ENCODE measurements around the gene DCUN1D2. TPM values are rescaled to one million over a fixed set of nuclear protein-coding genes. Genes with fewer than 3 reads are reported as not detected.

Gene DCUN1D2
- total RNA-seq, 1 donor from 2014 or later: 29.2 TPM

DNA sequence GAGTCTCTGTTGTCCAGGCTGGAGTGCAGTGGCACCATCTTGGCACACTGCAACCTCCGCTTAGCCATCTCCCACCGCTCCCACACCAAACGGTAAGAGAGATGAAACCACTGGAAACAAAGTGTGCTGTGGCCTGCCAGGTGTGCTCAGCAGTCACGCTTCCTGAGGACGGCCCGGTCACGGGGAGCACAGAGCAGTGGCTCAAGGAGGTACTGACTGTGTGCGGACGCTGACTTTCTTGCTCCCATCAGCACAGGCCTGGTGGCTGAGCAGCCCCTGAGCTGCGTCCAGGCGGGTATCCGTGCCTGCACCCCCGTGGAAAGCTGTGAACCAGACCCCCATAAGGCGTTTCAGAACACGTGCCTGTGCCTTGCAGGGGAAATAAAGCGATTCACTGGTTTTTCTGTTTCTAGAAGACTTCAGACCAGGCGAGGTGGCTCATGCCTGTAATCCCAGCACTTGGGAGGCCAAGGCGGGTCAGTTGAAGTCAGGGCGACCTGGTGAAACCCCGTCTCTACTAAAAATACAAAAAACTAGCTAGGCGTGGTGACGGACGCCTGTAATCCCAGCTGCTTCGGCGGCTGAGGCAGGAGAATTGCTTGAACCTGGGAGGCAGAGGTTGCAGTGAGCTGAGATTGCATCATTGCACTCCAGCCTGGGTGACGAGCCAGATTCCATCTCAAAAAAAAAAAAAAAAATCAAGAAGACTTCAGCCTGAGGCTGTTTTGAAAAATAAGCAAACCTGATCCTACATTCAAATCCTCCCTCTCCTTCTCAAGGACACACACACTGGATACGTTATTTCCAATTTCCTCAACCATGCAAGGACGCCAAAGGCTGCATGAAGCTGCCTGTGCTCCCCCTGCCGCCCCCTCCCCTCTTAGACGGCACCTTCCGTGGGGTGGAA lies 62.7 kb downstream of the DCUN1D2 start:
- H3K9me3 Mint-ChIP-seq: no peaks in the 10 kb centered on the region
- TF ChIP-seq, protein P1, sequence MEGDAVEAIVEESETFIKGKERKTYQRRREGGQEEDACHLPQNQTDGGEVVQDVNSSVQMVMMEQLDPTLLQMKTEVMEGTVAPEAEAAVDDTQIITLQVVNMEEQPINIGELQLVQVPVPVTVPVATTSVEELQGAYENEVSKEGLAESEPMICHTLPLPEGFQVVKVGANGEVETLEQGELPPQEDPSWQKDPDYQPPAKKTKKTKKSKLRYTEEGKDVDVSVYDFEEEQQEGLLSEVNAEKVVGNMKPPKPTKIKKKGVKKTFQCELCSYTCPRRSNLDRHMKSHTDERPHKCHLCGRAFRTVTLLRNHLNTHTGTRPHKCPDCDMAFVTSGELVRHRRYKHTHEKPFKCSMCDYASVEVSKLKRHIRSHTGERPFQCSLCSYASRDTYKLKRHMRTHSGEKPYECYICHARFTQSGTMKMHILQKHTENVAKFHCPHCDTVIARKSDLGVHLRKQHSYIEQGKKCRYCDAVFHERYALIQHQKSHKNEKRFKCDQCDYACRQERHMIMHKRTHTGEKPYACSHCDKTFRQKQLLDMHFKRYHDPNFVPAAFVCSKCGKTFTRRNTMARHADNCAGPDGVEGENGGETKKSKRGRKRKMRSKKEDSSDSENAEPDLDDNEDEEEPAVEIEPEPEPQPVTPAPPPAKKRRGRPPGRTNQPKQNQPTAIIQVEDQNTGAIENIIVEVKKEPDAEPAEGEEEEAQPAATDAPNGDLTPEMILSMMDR (conservative IDR thresholded peaks at IDR 0.05): no peak
- no peaks in the 10 kb centered on the region for H3K36me3 Mint-ChIP-seq
- no peaks in the 10 kb centered on the region for H3K4me1 Mint-ChIP-seq (ENCODE audit: unreplicated experiment)
- H3K27ac Mint-ChIP-seq: peak overlapping the region; percentile 66
- H3K4me3 Mint-ChIP-seq: no peak overlapping the region
- H3K27me3 Mint-ChIP-seq: no peaks in the 10 kb centered on the region
- no peak for DNase-seq (ENCODE audit: extremely low spot score, unreplicated experiment)

DNA sequence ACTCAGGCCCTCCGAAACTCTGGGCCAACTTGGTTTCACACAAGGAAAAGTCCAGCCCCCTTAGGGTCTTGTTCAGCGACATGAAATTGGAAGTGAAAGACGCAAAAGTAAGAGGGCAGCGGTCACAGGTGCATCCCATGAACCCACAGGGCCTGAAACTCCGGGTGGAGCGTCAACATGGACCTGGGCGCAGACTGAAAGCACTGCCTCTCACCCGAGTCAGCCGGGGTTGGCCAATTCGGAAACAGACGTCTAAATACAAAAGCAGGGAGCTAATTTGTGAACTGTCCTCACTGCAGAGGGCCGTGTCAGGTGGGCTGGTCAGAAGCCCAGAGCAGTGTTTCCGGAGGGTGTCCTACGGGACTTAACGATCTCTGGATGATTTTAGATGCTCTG lies 63.9 kb downstream of the DCUN1D2 start:
- H3K9me3 Mint-ChIP-seq: no peaks in the 10 kb centered on the region
- no peaks in the 10 kb centered on the region for H3K27me3 Mint-ChIP-seq
- TF ChIP-seq, protein P1 (conservative IDR thresholded peaks at IDR 0.05): no peak
- no peak overlapping the region for H3K27ac Mint-ChIP-seq
- H3K4me1 Mint-ChIP-seq (ENCODE audit: unreplicated experiment): peaks cover 9% of the 10 kb centered on the region
- no peak overlapping the region for H3K4me3 Mint-ChIP-seq
- no peak for DNase-seq (ENCODE audit: extremely low spot score, unreplicated experiment)
- no peaks in the 10 kb centered on the region for H3K36me3 Mint-ChIP-seq

DNA sequence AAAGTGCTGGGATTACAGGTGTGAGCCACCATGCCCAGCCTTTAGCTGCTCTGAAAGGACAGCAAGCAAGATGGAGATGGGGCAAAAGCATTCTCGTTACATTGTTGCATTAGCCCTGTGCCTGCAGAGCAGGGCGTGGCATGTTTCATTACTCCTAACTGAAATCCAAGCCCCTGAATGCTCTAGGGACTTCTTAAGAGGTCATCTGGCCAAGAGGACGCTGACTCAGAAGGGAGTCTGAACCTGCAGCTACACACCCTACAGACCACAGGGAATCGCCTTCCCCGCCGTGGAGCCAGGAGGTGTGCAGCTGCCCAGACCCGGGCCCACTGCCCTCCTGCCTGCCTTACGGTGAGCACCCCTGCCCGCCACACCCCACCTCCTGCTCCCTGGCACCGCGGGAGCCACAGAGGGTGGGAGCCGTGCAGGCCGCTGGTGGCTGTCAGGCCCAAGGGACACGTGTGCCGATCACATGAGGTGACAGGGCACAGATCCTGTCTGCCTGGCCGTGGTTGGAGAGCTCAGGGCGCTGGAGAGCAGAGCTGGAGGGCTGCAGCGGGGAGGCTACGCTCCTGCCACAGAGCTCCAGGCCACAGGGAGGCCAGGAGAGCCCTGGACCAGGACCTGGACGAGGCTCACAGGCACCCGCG lies 64.4 kb downstream of the DCUN1D2 start:
- DNase-seq (ENCODE audit: extremely low spot score, unreplicated experiment): no peak
- H3K9me3 Mint-ChIP-seq: no peaks in the 10 kb centered on the region

DNA sequence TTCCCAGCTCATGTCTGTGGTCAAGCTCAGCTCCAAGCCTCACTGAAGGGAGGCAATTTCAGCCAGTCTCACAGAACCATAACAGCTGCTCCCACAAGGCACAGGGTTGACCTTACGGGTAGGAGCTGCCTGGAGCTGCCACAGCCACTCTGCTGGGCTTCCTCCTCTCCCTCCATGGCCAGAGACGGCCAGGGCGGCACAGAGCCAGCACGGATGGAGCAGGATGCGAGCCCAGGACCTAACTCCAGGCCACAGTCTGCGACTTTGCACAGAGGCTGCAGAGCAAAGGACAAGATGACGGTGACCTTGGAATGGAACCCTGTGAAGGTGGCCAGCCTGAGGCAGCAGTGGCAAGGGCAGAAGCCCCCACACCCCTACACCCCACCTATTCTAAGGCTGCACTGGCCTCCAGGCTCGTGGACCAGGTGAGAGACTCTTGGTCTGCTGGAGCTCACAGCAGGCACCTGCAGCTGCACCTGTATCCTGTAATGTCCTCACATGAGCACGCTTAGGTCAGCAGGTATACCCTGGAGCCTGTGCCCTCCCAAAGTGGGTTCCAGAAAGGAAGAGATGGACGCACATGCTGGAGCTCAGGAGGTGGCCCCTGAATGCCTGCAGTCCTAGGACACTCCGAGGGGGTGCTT lies 66.9 kb downstream of the DCUN1D2 start:
- Mint-ChIP-seq H3K4me1 (ENCODE audit: unreplicated experiment) (peaks cover 10% of the 10 kb centered on the region), H3K36me3 (peaks cover 5% of the 10 kb centered on the region), H3K4me3 (no peak overlapping the region), H3K27me3 (no peaks in the 10 kb centered on the region), H3K9me3 (no peaks in the 10 kb centered on the region), H3K27ac (no peak overlapping the region)
- DNase-seq (ENCODE audit: extremely low spot score, unreplicated experiment): no peak
- TF ChIP-seq, protein P1 (conservative IDR thresholded peaks at IDR 0.05): no peak

More for the DNA sequence above, 64.4 kb downstream of the DCUN1D2 start:
- Mint-ChIP-seq H3K27ac (no peak overlapping the region), H3K36me3 (no peaks in the 10 kb centered on the region), H3K27me3 (no peaks in the 10 kb centered on the region), H3K4me3 (no peak overlapping the region), H3K4me1 (ENCODE audit: unreplicated experiment) (peaks cover 10% of the 10 kb centered on the region)
- TF ChIP-seq, protein P1 (conservative IDR thresholded peaks at IDR 0.05): no peak

DNA sequence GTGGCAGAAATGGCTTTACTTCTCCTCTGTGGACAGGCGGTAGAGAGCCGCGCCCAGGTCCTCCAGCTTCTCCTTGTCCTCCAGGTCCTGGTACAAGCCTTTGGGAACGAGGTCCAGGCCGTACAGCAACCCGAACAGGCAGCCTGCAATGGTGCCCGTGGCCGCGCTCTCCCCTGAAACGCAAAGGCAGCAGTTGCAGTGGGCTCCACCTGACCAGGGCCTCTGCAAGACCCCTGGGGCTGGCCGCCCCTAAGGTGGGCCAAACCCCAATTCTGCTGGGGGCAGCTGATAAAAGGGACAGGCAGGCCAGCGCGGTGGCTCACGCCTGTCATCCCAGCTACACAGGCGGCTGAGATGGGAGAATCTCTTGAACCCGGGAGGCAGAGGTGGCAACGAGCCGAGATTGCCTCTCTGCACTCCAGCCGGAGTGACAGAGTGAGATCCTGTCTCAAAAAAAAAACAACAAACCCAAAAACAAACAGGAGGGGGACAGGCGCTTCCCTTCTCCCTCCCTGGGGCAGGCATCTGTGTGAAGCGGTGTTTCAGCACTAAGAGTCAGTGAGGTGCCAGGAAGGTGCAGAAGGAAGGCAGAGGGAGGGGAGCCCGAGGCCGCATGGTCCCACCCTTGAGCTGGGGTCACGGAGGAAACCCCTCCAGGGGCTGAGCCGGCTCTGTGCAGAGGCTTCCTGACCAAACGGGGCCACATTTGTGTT lies 67.5 kb downstream of the DCUN1D2 start:
- DNase-seq (ENCODE audit: extremely low spot score, unreplicated experiment): no peak
- Mint-ChIP-seq H3K4me3 (no peak overlapping the region), H3K27me3 (no peaks in the 10 kb centered on the region), H3K9me3 (no peaks in the 10 kb centered on the region), H3K27ac (no peak overlapping the region), H3K36me3 (peaks cover 5% of the 10 kb centered on the region), H3K4me1 (ENCODE audit: unreplicated experiment) (peaks cover 10% of the 10 kb centered on the region)
- TF ChIP-seq, protein P1 (conservative IDR thresholded peaks at IDR 0.05): no peak

All from type B pancreatic cell (in vitro differentiated cells).